GM23338 (cell line): Measurements from ENCODE around the gene TENM3. TPM values are rescaled to one million over a fixed set of nuclear protein-coding genes. Genes with fewer than 3 reads are reported as not detected.

Experiments used
- ATAC-seq: fragments of 200-7000 bp; cut with Tn5 transposase; 3 replicates; pipeline ENCODE4 v1.9.1; 2020
- DNase-seq: peaks from one replicate; pipeline ENCODE4 v3.0.0-alpha.2; 2015; ENCODE audit warnings: low spot score
- H2AFZ ChIP-seq: fragments of 200-600 bp; sonication (generic); 2 replicates; pipeline ENCODE4 v1.8.0; 2016; ENCODE audit warnings: antibody characterized with exemption, mild to moderate bottlenecking, moderate library complexity
- H3F3A ChIP-seq: fragments of 200-600 bp; sonication (generic); replicated peaks from 2 replicates; pipeline ENCODE4 v1.8.0; 2017; ENCODE audit warnings: antibody characterized with exemption, mixed run types, low read depth
- H3K27ac ChIP-seq: fragments of 200-600 bp; sonication (generic); 2 replicates; pipeline ENCODE4 v1.6.1; 2016; ENCODE audit warnings: low read depth
- H3K27me3 ChIP-seq: fragments of 200-600 bp; sonication (generic); 2 replicates; pipeline ENCODE4 v1.8.0; 2016; ENCODE audit warnings: mild to moderate bottlenecking, mixed run types, moderate library complexity; ENCODE audit not compliant: insufficient read depth
- H3K36me3 ChIP-seq: fragments of 200-600 bp; sonication (generic); 2 replicates; pipeline ENCODE4 v1.8.0; 2016; ENCODE audit warnings: mild to moderate bottlenecking; ENCODE audit not compliant: insufficient read depth
- H3K4me1 ChIP-seq: fragments of 200-600 bp; sonication (generic); 2 replicates; pipeline ENCODE4 v1.8.0; 2016; ENCODE audit warnings: mild to moderate bottlenecking, moderate library complexity; ENCODE audit not compliant: insufficient read depth
- H3K4me2 ChIP-seq: fragments of 200-600 bp; sonication (generic); 2 replicates; pipeline ENCODE4 v1.7.1; 2017; ENCODE audit warnings: mixed run types
- H3K4me3 ChIP-seq: fragments of 200-600 bp; sonication (generic); 2 replicates; pipeline ENCODE4 v1.6.1; 2016; ENCODE audit warnings: mixed run types
- H3K79me2 ChIP-seq: fragments of 200-600 bp; sonication (generic); replicated peaks from 2 replicates; pipeline ENCODE4 v1.8.0; 2017; ENCODE audit warnings: mild to moderate bottlenecking; ENCODE audit not compliant: insufficient read depth
- H3K9me2 ChIP-seq: fragments of 200-600 bp; sonication (generic); 2 replicates; pipeline ENCODE4 v1.8.0; 2017; ENCODE audit not compliant: insufficient read depth
- H4K20me1 ChIP-seq: fragments of 200-600 bp; sonication (generic); replicated peaks from 2 replicates; pipeline ENCODE4 v1.8.0; 2017; ENCODE audit warnings: mild to moderate bottlenecking; ENCODE audit not compliant: insufficient read depth
- H3K27ac Mint-ChIP-seq: 2 replicates; pipeline ENCODE4 v1.8.0; 2020; ENCODE audit warnings: inconsistent platforms, mild to moderate bottlenecking, moderate library complexity, mixed read lengths
- H3K27me3 Mint-ChIP-seq: 3 replicates; pipeline ENCODE4 v1.8.0; 2022; ENCODE audit warnings: low read depth, mild to moderate bottlenecking, moderate library complexity, mixed read lengths, inconsistent platforms; ENCODE audit not compliant: insufficient read depth, poor library complexity
- H3K36me3 Mint-ChIP-seq: 3 replicates; pipeline ENCODE4 v1.8.0; 2021; ENCODE audit warnings: low read depth, mild to moderate bottlenecking, inconsistent platforms, moderate library complexity, mixed read lengths
- H3K4me1 Mint-ChIP-seq: 3 replicates; pipeline ENCODE4 v1.8.0; 2020; ENCODE audit warnings: mild to moderate bottlenecking, inconsistent platforms, mixed read lengths
- H3K4me3 Mint-ChIP-seq: 3 replicates; pipeline ENCODE4 v1.8.0; 2021; ENCODE audit warnings: moderate library complexity, mild to moderate bottlenecking, inconsistent platforms, mixed read lengths
- H3K9me3 Mint-ChIP-seq: 3 replicates; pipeline ENCODE4 v1.8.0; 2020; ENCODE audit warnings: moderate library complexity, mild to moderate bottlenecking, inconsistent platforms, mixed read lengths
- CREB1 ChIP-seq: fragments of 250-450 bp; sonication (Bioruptor Pico); IDR thresholded peaks from 2 replicates; pipeline ENCODE4 v1.5.0; 2020; ENCODE audit warnings: low read depth, mild to moderate bottlenecking, moderate library complexity
- CTCF ChIP-seq, 2 experiments: fragments of 200-600 bp in 1 of 2; sonication (generic) in 1 of 2; conservative IDR thresholded peaks; 2 replicates each; pipeline versions ENCODE4 v1.5.1 to v1.6.1; 2016 to 2017; ENCODE audit warnings: antibody characterized with exemption in 2 of 2, low read depth in 2 of 2, mild to moderate bottlenecking in 2 of 2, moderate library complexity in 1 of 2
- ETS1 ChIP-seq: IDR thresholded peaks from 2 replicates; pipeline ENCODE4 v1.6.1; 2016; ENCODE audit warnings: antibody characterized with exemption
- EZH2 ChIP-seq: fragments of 200-600 bp; sonication (generic); IDR thresholded peaks from one replicate; pipeline ENCODE4 v1.8.0; 2017; ENCODE audit warnings: antibody characterized with exemption, mild to moderate bottlenecking, low read depth; ENCODE audit not compliant: unreplicated experiment
- EZH2phosphoT487 ChIP-seq: fragments of 200-600 bp; sonication (generic); IDR thresholded peaks from one replicate; pipeline ENCODE4 v1.8.1; 2018; ENCODE audit warnings: antibody characterized with exemption; ENCODE audit not compliant: unreplicated experiment
- JUNB ChIP-seq: IDR thresholded peaks from one replicate; pipeline ENCODE4 v1.6.1; 2016; ENCODE audit warnings: antibody characterized with exemption; ENCODE audit not compliant: unreplicated experiment
- NANOG ChIP-seq: IDR thresholded peaks from 2 replicates; pipeline ENCODE4 v1.6.1; 2016; ENCODE audit warnings: antibody characterized with exemption, borderline replicate concordance
- POLR2AphosphoS5 ChIP-seq: IDR thresholded peaks from 2 replicates; pipeline ENCODE4 v1.6.1; 2016; ENCODE audit warnings: antibody characterized with exemption, low read depth
- REST ChIP-seq: IDR thresholded peaks from one replicate; pipeline ENCODE4 v1.6.1; 2018; ENCODE audit warnings: antibody characterized with exemption; ENCODE audit not compliant: unreplicated experiment
- STAT1 ChIP-seq: IDR thresholded peaks from one replicate; pipeline ENCODE4 v1.6.1; 2016; ENCODE audit warnings: antibody characterized with exemption; ENCODE audit not compliant: unreplicated experiment
- ZNF114 ChIP-seq: fragments of 250-450 bp; sonication (Bioruptor Pico); IDR thresholded peaks from 2 replicates; pipeline ENCODE4 v1.5.0; 2020; ENCODE audit warnings: mild to moderate bottlenecking, moderate library complexity
- ZNF331 ChIP-seq: fragments of 250-450 bp; sonication (Bioruptor Pico); IDR thresholded peaks from 2 replicates; pipeline ENCODE4 v1.5.0; 2020; ENCODE audit warnings: low read depth, mild to moderate bottlenecking, moderate library complexity
- ZNF462 ChIP-seq: fragments of 250-450 bp; sonication (Bioruptor Pico); IDR thresholded peaks from 2 replicates; pipeline ENCODE4 v1.5.0; 2020; ENCODE audit warnings: mild to moderate bottlenecking, moderate library complexity
- polyA plus RNA-seq: library from polyadenylated mRNA; unstranded; fragments of >200 nt; fragmentation: Nextera tagmentation; extraction: Ambion mirVana; gene quantifications from 2 replicates; pipeline ENCODE4 v1.2.1, GENCODE V29; 2016
- total RNA-seq: library from RNA; depleted of rRNA; stranded (reverse); fragments of >200 nt; shearing (Covaris generic); gene quantifications from 2 replicates; pipeline ENCODE4 v1.2.3, GENCODE V29; 2014

The TENM3 gene
- total and polyA plus RNA-seq, 2 experiments from 2014 or later = 22.2 to 128 TPM

- H2AFZ ChIP-seq = no peak overlapping the region
- no peaks in the 10 kb centered on the region for H3K9me3 Mint-ChIP-seq
- no peaks in the 10 kb centered on the region for H3F3A ChIP-seq
- H3K36me3 ChIP-seq = no peaks in the 10 kb centered on the region
- H4K20me1 ChIP-seq = no peaks in the 10 kb centered on the region
- DNase-seq (no peak), ATAC-seq (no peak)
- peaks cover 10% of the 10 kb centered on the region for H3K4me1 Mint-ChIP-seq
- H3K27me3 Mint-ChIP-seq = no peaks in the 10 kb centered on the region
- H3K27ac ChIP-seq = no peak overlapping the region
- TF ChIP-seq NANOG (no peak), REST (no peak), ZNF114 (CRISPR knock-in tag) (no peak), EZH2phosphoT487 (no peak), ZNF462 (no peak), ZNF331 (CRISPR knock-in tag) (no peak), ETS1 (no peak), EZH2 (no peak), STAT1 (no peak), CREB1 (CRISPR knock-in tag) (no peak), POLR2AphosphoS5 (no peak), CTCF (conservative IDR thresholded peaks at IDR 0.05; ENCODE audit: low read depth in 2 of 2) (no peak), JUNB (no peak)
- no peak overlapping the region for H3K4me2 ChIP-seq
- no peaks in the 10 kb centered on the region for H3K27me3 ChIP-seq
- H3K27ac Mint-ChIP-seq = no peak overlapping the region; the same call in 1 of the 2 replicates
- no peak overlapping the region for H3K4me3 ChIP-seq
- no peaks in the 10 kb centered on the region for H3K4me1 ChIP-seq
- H3K9me2 ChIP-seq = no peaks in the 10 kb centered on the region; the same call in 1 of the 2 replicates
- H3K36me3 Mint-ChIP-seq = no peaks in the 10 kb centered on the region
- no peak overlapping the region for H3K4me3 Mint-ChIP-seq
- no peaks in the 10 kb centered on the region for H3K79me2 ChIP-seq
Measured at GRCh38 chr4:182230256-182230655, 12.9 kb upstream of the TENM3 start.
